DND-41 (cell line): ENCODE measurements around the gene ZNF629.
"Not testable (repeated sequence)": the region's sequence is repeated elsewhere in the genome, so short reads cannot be mapped to it uniquely, and the experiment has no call there.

ENCODE experiments used
- EZH2 ChIP-seq: IDR thresholded peaks from 3 replicates; pipeline ENCODE4 v1.6.1; 2012; ENCODE audit warnings: borderline replicate concordance, low read depth, mild to moderate bottlenecking, moderate library complexity, low read length, inconsistent platforms; ENCODE audit not compliant: severe bottlenecking
- TF ChIP-seq, protein P1 (sequence below): IDR thresholded peaks from 2 replicates; pipeline ENCODE4 v1.5.1; 2012; ENCODE audit warnings: borderline replicate concordance, low read length, moderate library complexity, mild to moderate bottlenecking; ENCODE audit not compliant: poor library complexity, severe bottlenecking; ENCODE audit errors: extremely low read depth

DNA sequence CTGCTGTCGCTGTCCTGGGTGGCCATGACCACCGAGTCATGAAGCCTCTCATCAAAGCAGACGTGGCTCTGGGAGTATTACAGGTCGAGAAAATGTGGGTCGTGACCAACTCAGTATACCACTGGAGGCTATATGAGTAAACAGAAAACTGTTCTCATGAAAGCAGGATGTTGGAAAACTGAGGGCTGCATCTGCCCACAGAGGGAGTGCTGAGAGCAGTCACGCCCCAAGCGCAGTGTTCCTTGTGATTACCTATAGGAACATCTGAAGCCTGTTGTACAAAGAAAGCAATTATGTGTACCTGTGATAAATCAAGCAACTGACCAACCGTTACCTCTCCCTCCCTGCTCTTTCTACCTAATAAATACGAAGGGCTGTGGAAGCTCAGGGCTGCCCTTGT lies 34.4 kb upstream of the ZNF629 start:
- TF ChIP-seq, protein P1, sequence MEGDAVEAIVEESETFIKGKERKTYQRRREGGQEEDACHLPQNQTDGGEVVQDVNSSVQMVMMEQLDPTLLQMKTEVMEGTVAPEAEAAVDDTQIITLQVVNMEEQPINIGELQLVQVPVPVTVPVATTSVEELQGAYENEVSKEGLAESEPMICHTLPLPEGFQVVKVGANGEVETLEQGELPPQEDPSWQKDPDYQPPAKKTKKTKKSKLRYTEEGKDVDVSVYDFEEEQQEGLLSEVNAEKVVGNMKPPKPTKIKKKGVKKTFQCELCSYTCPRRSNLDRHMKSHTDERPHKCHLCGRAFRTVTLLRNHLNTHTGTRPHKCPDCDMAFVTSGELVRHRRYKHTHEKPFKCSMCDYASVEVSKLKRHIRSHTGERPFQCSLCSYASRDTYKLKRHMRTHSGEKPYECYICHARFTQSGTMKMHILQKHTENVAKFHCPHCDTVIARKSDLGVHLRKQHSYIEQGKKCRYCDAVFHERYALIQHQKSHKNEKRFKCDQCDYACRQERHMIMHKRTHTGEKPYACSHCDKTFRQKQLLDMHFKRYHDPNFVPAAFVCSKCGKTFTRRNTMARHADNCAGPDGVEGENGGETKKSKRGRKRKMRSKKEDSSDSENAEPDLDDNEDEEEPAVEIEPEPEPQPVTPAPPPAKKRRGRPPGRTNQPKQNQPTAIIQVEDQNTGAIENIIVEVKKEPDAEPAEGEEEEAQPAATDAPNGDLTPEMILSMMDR = not testable (repeated sequence)
- TF ChIP-seq EZH2 = not testable (repeated sequence)
